Measurements from ENCODE around the gene CMTM5.

DNA sequence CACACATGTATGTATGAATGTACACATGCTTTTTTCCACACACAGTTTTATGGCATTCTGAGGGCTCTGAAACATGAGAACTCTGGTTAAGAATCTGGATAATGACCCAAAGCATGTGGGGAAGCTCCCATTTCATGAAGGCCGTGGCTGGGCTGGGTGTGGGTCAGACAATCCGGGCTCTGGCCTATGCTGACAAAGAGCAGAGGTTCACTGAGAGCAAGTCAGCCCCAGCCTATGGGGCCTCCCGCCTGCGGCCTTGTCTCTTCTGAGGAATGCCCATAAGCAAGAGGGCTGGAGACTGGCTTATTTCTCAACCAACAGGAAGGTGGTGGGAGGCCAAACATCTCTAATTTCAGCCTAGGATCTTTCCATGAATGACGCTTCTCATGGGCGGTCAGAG lies 22.7 kb downstream of the CMTM5 start:
- TF ChIP-seq, protein P1, sequence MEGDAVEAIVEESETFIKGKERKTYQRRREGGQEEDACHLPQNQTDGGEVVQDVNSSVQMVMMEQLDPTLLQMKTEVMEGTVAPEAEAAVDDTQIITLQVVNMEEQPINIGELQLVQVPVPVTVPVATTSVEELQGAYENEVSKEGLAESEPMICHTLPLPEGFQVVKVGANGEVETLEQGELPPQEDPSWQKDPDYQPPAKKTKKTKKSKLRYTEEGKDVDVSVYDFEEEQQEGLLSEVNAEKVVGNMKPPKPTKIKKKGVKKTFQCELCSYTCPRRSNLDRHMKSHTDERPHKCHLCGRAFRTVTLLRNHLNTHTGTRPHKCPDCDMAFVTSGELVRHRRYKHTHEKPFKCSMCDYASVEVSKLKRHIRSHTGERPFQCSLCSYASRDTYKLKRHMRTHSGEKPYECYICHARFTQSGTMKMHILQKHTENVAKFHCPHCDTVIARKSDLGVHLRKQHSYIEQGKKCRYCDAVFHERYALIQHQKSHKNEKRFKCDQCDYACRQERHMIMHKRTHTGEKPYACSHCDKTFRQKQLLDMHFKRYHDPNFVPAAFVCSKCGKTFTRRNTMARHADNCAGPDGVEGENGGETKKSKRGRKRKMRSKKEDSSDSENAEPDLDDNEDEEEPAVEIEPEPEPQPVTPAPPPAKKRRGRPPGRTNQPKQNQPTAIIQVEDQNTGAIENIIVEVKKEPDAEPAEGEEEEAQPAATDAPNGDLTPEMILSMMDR (IDR thresholded peaks at IDR 0.05; ENCODE audit: low read depth, low read length): no peak
- TF ChIP-seq, protein P2, sequence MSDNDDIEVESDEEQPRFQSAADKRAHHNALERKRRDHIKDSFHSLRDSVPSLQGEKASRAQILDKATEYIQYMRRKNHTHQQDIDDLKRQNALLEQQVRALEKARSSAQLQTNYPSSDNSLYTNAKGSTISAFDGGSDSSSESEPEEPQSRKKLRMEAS (IDR thresholded peaks at IDR 0.05; ENCODE audit: low read depth, low read length): no peak
